Renal pelvis (tissue), 12 donors: ENCODE measurements around the gene SUPT3H. TPM values are rescaled to one million over a fixed set of nuclear protein-coding genes. Genes with fewer than 3 reads are reported as not detected.

Experiments
- DNase-seq: peaks from one replicate; pipeline ENCODE4 v3.0.0-alpha.2; 2013
- long read RNA-seq, 16 experiments: transcript quantifications; one replicate each; lab custom pipeline, GENCODE V29; 2026
- polyA plus RNA-seq, 3 donors: library from polyadenylated mRNA; unstranded; fragments of 120-200 nt; gene quantifications; one replicate each; pipeline ENCODE4 v1.2.1, GENCODE V29; 2013; ENCODE audit not compliant: insufficient read length in 3 of 3

The SUPT3H gene
- 10 to 100 TPM; 22.0 to 25.0 (median 24.1) TPM for polyA plus RNA-seq
- long read RNA-seq, donor 1, partial matches to known transcripts = 5 of 5 reads
- long read RNA-seq, donor 1, other reads (novel, unspliced or antisense) = 0 of 5 reads
- long read RNA-seq, donor 2, partial matches to known transcripts = 6 of 6 reads
- long read RNA-seq, donor 2, other reads (novel, unspliced or antisense) = 0 of 6 reads
- long read RNA-seq, donor 3 = 0 reads
- long read RNA-seq, donor 4, partial matches to known transcripts = 6 of 7 reads
- long read RNA-seq, donor 4, other reads (novel, unspliced or antisense) = 0 of 7 reads
- long read RNA-seq, donor 5, partial matches to known transcripts = 7 of 7 reads
- long read RNA-seq, donor 5, other reads (novel, unspliced or antisense) = 0 of 7 reads
- long read RNA-seq, donor 6, partial matches to known transcripts = 0 of 2 reads
- long read RNA-seq, donor 6, other reads (novel, unspliced or antisense) = 0 of 2 reads
- long read RNA-seq, donor 7, partial matches to known transcripts = 0 of 1 reads
- long read RNA-seq, donor 7, other reads (novel, unspliced or antisense) = 0 of 1 reads
- long read RNA-seq, donor 8, partial matches to known transcripts = 5 of 5 reads
- long read RNA-seq, donor 8, other reads (novel, unspliced or antisense) = 0 of 5 reads
- long read RNA-seq, donor 9, partial matches to known transcripts = 8 of 8 reads
- long read RNA-seq, donor 9, other reads (novel, unspliced or antisense) = 0 of 8 reads
- long read RNA-seq, donor 10, partial matches to known transcripts = 6 of 6 reads
- long read RNA-seq, donor 10, other reads (novel, unspliced or antisense) = 0 of 6 reads
- long read RNA-seq, donor 11, partial matches to known transcripts = 5 of 6 reads
- long read RNA-seq, donor 11, other reads (novel, unspliced or antisense) = 0 of 6 reads
- long read RNA-seq, donor 12, partial matches to known transcripts = 9 of 9 reads
- long read RNA-seq, donor 12, other reads (novel, unspliced or antisense) = 0 of 9 reads
- long read RNA-seq, donor 13, partial matches to known transcripts = 0 of 1 reads
- long read RNA-seq, donor 13, other reads (novel, unspliced or antisense) = 0 of 1 reads
- long read RNA-seq, donor 14, partial matches to known transcripts = 9 of 10 reads
- long read RNA-seq, donor 14, other reads (novel, unspliced or antisense) = 0 of 10 reads
- long read RNA-seq, donor 15, partial matches to known transcripts = 8 of 8 reads
- long read RNA-seq, donor 15, other reads (novel, unspliced or antisense) = 0 of 8 reads
- long read RNA-seq, donor 16 = 0 reads

DNA sequence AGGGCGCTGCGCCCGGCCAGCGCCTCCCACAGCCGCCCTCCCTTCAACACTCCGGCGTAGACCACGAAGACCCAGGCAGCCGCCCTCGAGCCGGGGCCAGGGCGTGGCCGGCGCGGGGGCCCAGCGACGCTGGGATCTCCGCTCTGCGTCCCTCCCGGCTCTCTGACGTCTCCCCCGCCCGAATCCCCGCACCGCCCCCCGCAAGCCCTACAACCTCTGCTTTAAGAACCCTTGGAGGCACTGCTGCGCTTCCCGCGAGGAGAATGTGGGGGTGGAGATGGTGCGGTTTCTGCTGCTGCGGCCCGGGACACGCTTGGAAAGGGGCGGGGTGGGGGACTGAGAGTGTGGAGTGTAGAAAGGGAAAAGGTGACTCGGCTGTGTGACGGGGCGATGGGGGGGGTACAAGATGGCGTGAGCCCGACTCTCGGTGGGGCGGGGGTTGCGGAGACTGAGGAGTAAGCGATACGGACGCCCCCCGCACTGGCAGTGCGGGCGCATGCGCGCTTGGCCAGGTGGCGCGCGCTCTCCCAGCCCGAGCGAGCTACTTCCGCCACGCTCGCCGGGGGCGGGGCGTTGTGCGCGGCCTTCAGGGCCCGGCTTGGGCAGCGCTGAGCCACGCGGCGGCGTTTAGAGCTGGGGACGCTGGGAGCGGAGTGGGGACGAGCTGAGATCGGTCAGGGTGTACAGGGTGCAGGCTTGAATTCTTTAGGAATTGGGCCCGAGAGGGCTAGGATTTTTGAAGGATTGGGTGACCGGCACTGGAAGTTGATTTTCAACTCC, at the start of gene SUPT3H:
SUPT3H (minus strand) TSS at position 381 of the 780 bp plus-strand sequence.
- peak; percentile 96 for DNase-seq

- DNase-seq = no peak
Observed at GRCh38 chr6:45426251-45426650, 48.5 kb upstream of the SUPT3H start.

- no peak for DNase-seq
Observed at GRCh38 chr6:45424451-45424861, 46.7 kb upstream of the SUPT3H start.

DNA sequence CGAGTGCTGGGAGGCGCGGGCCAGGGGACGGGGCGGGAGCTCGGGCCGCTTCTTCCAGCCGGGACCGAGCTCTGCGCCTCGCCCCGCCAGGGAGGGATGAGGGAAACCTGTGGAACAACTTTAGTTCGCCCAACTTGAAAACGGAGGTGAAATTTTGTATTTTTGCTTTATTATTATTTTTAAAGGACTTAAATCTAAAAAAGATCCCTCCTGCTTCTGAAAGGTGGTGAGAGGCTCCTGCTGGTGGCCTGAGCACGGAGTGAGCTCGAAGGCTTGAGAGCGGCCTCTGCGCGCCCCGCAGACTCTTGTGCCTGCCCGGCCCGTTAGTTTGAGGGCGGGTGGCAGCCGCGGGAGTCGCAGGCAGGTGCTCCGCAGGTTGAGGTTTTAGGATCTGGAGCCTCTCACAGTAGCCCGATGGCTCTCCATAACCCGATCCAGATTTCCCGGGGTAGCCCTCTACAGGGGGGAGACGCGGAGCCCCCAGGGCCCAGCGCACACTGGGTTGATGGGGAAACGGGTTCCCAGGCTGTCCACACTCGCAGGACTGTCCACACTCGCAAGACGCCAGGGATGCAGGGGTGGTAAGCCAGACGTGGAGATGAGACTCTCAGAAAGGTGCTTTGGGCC, 46.2 kb upstream of the SUPT3H start:
- DNase-seq = no peak

GRCh38 chr6:45423111-45423823, 45.5 kb upstream of the SUPT3H start:
- DNase-seq = no peak

DNA sequence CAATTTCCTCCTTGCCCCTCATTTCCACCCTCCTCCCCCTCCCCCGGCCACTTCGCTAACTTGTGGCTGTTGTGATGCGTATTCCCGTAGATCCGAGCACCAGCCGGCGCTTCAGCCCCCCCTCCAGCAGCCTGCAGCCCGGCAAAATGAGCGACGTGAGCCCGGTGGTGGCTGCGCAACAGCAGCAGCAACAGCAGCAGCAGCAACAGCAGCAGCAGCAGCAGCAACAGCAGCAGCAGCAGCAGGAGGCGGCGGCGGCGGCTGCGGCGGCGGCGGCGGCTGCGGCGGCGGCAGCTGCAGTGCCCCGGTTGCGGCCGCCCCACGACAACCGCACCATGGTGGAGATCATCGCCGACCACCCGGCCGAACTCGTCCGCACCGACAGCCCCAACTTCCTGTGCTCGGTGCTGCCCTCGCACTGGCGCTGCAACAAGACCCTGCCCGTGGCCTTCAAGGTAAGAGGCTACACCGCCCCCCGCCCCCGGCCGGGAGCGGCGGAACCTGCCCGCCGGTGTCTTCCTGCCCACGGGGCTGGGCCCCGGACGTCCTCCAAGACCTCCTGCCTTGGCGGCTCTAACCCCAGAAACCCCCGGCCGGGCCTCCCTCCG, 44.9 kb upstream of the SUPT3H start:
- no peak for DNase-seq

DNA sequence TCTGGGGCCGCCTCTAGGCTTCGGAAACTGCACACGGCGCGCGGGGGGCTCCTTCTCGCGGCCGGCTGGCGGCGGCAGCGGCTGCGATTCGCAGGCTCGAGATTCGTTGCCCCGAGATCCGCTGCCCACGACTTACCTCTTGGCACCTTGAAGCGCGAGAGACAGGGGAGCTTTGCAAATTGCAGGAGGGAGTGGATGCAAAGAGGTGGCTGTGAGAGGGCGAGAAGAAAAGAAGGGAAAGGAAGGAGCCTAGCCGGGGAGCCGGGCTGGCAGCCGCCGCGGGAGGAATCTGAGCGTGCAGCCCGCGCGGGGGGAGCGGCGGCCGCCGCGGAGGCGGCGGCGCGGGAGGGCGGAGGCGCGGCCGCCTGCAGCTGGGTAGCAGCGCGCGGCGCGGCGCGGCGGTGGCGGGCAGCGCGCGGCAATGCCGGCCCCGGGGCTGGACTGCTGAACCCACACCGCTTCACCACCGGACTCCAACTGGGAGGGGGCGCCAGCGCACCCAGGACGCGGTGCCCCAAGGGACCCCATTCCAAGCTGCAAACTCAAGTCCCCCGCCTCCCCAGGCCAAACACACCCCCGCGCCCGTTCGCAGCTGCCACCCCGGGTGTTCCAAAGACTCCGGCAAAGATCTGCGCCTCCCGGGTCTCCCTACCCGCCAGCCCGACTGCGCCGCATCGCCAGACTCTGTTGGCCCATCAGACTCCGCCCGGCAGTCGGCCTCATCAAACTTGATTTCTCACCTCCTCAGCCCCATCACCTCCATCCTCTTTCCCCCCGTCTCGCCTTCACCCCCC, 44.2 kb upstream of the SUPT3H start:
- DNase-seq = no peak

- no peak for DNase-seq
Observed at GRCh38 chr6:45420909-45421708, 43.4 kb upstream of the SUPT3H start.

GRCh38 chr6:45420083-45420908, 42.6 kb upstream of the SUPT3H start:
- no peak for DNase-seq

GRCh38 chr6:45419571-45420082, 41.9 kb upstream of the SUPT3H start:
- DNase-seq = no peak

GRCh38 chr6:45417436-45417835, 39.7 kb upstream of the SUPT3H start:
- DNase-seq = no peak

- DNase-seq = no peak
Observed at GRCh38 chr6:45416700-45417099, 39.0 kb upstream of the SUPT3H start.

- no peak for DNase-seq
Observed at GRCh38 chr6:45415788-45416518, 38.2 kb upstream of the SUPT3H start.

DNA sequence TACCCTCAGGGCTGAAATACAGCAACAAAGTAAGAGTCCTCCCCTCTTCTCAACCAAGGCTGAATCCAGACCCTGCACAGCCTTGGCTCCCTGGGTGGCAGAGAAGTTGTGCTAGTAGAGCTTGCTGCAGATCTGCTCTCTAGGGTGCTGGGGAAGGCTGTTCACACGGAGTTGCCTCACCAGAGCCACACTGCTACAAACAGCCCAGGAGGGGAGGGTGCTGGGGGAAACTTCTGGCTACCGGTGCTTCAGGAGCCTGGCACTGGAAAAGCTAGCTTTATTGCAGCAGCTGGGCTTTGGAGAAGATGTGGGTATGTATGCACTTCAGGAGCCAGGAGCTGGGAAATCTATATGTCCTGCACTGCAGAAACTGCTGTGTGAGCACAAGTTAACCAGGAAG, 37.6 kb upstream of the SUPT3H start:
- DNase-seq = no peak

DNA sequence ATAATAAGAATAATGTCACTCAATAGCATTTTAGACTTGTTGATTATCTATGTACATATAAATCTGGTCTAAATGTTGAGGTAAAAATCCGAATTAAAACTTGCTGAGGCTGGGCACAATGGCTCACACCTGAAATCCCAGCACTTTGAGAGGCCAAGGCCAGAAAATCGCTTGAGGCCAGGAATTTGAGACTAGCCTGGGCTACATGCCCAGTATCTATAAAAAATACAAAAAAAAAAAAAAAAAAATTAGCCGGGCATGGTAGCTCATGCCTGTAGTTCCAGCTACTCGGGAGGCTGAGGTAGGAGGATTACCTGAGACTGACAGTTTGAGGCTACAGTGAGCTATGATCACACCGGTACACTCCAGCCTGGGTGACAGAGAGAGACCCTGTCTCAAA, 34.2 kb upstream of the SUPT3H start:
- no peak for DNase-seq

GRCh38 chr6:45400021-45400420, 22.3 kb upstream of the SUPT3H start:
- DNase-seq = no peak
